Stimulated activated CD8-positive, alpha-beta memory T cell treated with anti-CD3 and anti-CD28 coated beads, Interleukin-15, amount 100 ng/mL, for 1 hour (primary cell): ENCODE results near the gene MOB2.
A peak's percentile ranks its signal among the peaks of the same experiment; 100 is the strongest.
"Not testable (repeated sequence)": the region's sequence is repeated elsewhere in the genome, so short reads cannot be mapped to it uniquely, and the experiment has no call there.

Source experiments
- DNase-seq: peaks from one replicate; pipeline ENCODE4 v3.0.0-alpha.2; 2020; ENCODE audit warnings: low read depth

MOB2 gene

GRCh38 chr11:1517117-1518005, 30.8 kb upstream of the MOB2 start:
- DNase-seq = no peak

- no peak for DNase-seq
Measured at GRCh38 chr11:1516273-1517067, 29.9 kb upstream of the MOB2 start.

- DNase-seq = peak; percentile 55
Measured at GRCh38 chr11:1515082-1516060, 28.8 kb upstream of the MOB2 start.

GRCh38 chr11:1514336-1515061, 27.9 kb upstream of the MOB2 start:
- no peak for DNase-seq

- DNase-seq = no peak
Measured at GRCh38 chr11:1513326-1514296, 27.0 kb upstream of the MOB2 start.

GRCh38 chr11:1512531-1513258, 26.1 kb upstream of the MOB2 start:
- not testable (repeated sequence) for DNase-seq

- DNase-seq = no peak
Measured at GRCh38 chr11:1511937-1512496, 25.4 kb upstream of the MOB2 start.

- no peak for DNase-seq
Measured at GRCh38 chr11:1510928-1511327, 24.3 kb upstream of the MOB2 start.

GRCh38 chr11:1510351-1510750, 23.8 kb upstream of the MOB2 start:
- not testable (repeated sequence) for DNase-seq

GRCh38 chr11:1509626-1510255, 23.2 kb upstream of the MOB2 start:
- DNase-seq = no peak

GRCh38 chr11:1508986-1509385, 22.4 kb upstream of the MOB2 start:
- DNase-seq = no peak

GRCh38 chr11:1508491-1508891, 21.9 kb upstream of the MOB2 start:
- DNase-seq = no peak

- no peak for DNase-seq
Measured at GRCh38 chr11:1507381-1508140, 21.0 kb upstream of the MOB2 start.

GRCh38 chr11:1506981-1507380, 20.4 kb upstream of the MOB2 start:
- DNase-seq = no peak

GRCh38 chr11:1505480-1505879, 18.9 kb upstream of the MOB2 start:
- no peak for DNase-seq

GRCh38 chr11:1504581-1505290, 18.2 kb upstream of the MOB2 start:
- DNase-seq = no peak

- DNase-seq = no peak
Measured at GRCh38 chr11:1504138-1504537, 17.6 kb upstream of the MOB2 start.
